Glutamatergic neuron (in vitro differentiated cells): Measurements from ENCODE around the gene ADAP1. TPM values are rescaled to one million over a fixed set of nuclear protein-coding genes. Genes with fewer than 3 reads are reported as not detected.

Source experiments
- DNase-seq: peaks from one replicate; pipeline ENCODE4 v3.0.0; 2022
- H3K27ac Mint-ChIP-seq: one replicate; pipeline ENCODE4 v1.8.0; 2020; ENCODE audit warnings: mild to moderate bottlenecking, mixed read lengths, inconsistent platforms; ENCODE audit not compliant: unreplicated experiment
- H3K27me3 Mint-ChIP-seq: one replicate; pipeline ENCODE4 v1.8.0; 2020; ENCODE audit warnings: mild to moderate bottlenecking, moderate library complexity, mixed read lengths, inconsistent platforms; ENCODE audit not compliant: unreplicated experiment
- H3K36me3 Mint-ChIP-seq: one replicate; pipeline ENCODE4 v1.8.0; 2020; ENCODE audit warnings: mild to moderate bottlenecking, mixed read lengths, inconsistent platforms; ENCODE audit not compliant: unreplicated experiment
- H3K4me1 Mint-ChIP-seq: one replicate; pipeline ENCODE4 v1.8.0; 2020; ENCODE audit warnings: mild to moderate bottlenecking, low read depth, mixed read lengths, inconsistent platforms; ENCODE audit not compliant: unreplicated experiment
- H3K4me3 Mint-ChIP-seq: one replicate; pipeline ENCODE4 v1.8.0; 2020; ENCODE audit warnings: mild to moderate bottlenecking, mixed read lengths, inconsistent platforms; ENCODE audit not compliant: unreplicated experiment
- H3K9me3 Mint-ChIP-seq: one replicate; pipeline ENCODE4 v1.8.0; 2020; ENCODE audit warnings: mild to moderate bottlenecking, moderate library complexity, mixed read lengths, inconsistent platforms; ENCODE audit not compliant: unreplicated experiment
- total RNA-seq: library from RNA; stranded (reverse); fragmentation: NEBNext Ultra II Directional; extraction: Animal tissue kit (Norgen Biotek cat#: 25700); gene quantifications from one replicate; pipeline ENCODE4 v1.2.1, GENCODE V29; 2021; ENCODE audit not compliant: unreplicated experiment
- TF ChIP-seq, protein P1 (sequence below): fragments of 200-600 bp; sonication (generic); IDR thresholded peaks from one replicate; pipeline ENCODE4 v1.5.0; 2021; ENCODE audit not compliant: partially characterized antibody, unreplicated experiment

The ADAP1 gene
- total RNA-seq, 1 donor from 2014 or later = 61.1 TPM

DNA sequence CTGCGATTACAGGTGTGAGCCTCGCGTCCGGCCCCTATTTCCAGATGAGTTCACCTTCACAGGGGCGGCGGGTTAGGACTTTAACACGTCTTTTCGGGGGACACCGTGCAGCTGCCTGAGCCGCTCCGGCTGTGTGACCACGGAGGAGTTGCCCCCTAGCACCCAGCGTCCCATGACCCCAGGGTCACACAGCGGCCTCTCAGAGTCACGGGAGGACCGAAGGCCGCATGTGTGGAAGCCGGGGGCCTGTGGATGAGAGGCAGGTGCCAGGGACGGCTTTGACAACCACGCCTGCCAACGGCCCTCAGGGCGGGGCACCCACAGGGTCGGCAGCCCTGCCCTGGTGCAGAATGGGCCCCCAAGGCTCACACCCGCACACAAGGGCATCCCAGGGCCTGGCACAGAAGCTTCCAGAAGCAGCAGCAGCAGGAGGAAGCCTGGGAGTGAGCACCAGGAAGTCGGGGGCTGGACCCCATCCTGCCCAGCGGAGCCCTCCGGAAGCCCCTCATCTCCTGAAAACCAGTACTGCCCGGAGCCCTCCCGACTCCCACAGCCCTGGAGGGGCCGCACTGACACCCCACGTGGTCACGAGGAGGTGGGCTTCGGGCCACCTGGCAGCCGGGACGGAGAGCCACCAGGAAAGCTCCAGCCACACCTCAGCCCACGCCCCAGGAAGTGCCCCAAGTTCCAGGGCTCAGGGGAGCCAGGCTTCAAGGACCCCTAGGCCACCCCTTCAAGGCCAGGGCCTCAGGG lies 32.7 kb downstream of the ADAP1 start:
- Mint-ChIP-seq H3K27ac (no peak overlapping the region), H3K4me1 (no peaks in the 10 kb centered on the region), H3K4me3 (no peak overlapping the region), H3K9me3 (peaks cover 8% of the 10 kb centered on the region), H3K27me3 (peaks cover 5% of the 10 kb centered on the region), H3K36me3 (no peaks in the 10 kb centered on the region)
- DNase-seq = peak; percentile 10
- TF ChIP-seq, protein P1, sequence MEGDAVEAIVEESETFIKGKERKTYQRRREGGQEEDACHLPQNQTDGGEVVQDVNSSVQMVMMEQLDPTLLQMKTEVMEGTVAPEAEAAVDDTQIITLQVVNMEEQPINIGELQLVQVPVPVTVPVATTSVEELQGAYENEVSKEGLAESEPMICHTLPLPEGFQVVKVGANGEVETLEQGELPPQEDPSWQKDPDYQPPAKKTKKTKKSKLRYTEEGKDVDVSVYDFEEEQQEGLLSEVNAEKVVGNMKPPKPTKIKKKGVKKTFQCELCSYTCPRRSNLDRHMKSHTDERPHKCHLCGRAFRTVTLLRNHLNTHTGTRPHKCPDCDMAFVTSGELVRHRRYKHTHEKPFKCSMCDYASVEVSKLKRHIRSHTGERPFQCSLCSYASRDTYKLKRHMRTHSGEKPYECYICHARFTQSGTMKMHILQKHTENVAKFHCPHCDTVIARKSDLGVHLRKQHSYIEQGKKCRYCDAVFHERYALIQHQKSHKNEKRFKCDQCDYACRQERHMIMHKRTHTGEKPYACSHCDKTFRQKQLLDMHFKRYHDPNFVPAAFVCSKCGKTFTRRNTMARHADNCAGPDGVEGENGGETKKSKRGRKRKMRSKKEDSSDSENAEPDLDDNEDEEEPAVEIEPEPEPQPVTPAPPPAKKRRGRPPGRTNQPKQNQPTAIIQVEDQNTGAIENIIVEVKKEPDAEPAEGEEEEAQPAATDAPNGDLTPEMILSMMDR = no peak

DNA sequence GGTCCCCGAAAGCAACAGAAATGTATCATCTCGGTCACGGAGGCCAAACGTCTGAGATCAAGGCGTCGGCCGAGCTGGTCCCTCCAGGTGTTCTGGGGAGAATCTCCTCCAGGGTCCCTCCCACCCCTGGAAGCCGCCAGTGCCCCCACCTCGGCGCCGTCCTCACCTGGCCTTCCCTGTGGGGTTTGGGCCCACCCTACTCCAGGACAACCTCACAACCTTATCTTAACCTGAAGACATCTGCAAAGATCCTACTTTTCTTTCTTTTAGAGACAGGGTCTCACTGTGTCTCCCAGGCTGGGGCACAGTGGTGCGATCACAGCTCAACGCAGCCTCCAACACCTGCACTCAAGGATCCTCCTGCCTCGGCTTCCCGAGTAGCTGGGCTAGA lies 33.4 kb downstream of the ADAP1 start:
- no peak overlapping the region for H3K27ac Mint-ChIP-seq
- peak; percentile 1 for DNase-seq
- H3K4me1 Mint-ChIP-seq = peaks cover 2% of the 10 kb centered on the region
- H3K9me3 Mint-ChIP-seq = peaks cover 8% of the 10 kb centered on the region
- TF ChIP-seq, protein P1 = no peak
- H3K4me3 Mint-ChIP-seq = no peak overlapping the region
- H3K27me3 Mint-ChIP-seq = peaks cover 8% of the 10 kb centered on the region
- H3K36me3 Mint-ChIP-seq = no peaks in the 10 kb centered on the region

DNA sequence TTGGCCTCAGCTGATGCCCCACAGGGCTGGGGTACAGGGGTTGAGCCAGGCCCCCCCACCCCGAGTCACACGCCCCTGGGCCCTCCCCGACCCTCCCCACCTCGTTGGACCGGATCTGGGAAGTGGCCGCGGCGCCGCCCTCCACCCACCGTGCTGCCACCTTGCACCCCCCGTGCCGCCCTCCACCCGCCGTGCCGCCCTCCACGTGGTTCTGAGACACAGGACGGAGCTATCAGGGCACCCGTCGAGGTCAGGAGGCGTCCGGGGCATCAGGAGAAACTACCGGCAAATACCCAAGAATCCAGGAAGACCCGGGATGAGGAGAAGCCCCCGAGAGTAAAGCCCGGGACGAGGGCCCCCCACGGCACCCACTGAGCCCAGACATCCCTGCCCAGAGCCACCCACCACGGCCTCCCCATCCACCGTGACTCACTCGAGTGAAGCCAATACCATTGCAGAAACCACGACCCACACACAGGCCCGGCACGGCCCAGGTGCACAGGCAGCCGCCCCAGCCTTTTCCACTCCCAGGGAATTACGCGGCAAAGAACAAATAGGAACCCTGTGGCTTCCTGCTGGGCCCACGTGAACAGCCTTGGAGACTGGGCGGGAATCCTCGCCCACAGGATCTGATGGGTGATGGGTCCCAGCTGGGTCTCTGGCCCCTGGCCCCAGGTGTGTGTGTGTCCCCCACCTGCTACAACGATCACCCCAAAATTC lies 34.0 kb downstream of the ADAP1 start:
- TF ChIP-seq, protein P1 = no peak
- no peak overlapping the region for H3K27ac Mint-ChIP-seq

DNA sequence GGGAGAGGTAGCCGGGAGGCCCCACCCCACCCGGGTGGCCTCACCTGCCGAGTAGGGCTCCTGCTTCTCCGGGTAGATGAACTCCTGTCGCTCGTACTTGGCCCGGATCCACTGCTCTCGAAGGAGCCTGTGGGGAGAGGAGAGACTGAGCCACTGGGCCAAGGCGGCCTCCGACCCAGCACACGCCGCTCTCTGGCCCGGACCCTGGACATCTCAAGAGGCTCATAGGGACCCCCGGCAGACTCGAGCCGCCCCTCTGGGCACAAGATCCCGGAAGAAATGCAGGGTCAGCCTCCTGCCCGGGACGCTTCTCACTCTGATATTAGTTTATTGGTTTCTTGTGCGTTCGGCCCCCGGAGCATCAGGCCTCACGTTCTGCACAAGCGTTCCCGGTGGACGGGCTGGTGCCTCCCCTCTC lies 34.5 kb downstream of the ADAP1 start:
- TF ChIP-seq, protein P1 = no peak
- H3K4me1 Mint-ChIP-seq = peaks cover 10% of the 10 kb centered on the region
- no peaks in the 10 kb centered on the region for H3K36me3 Mint-ChIP-seq
- peak; percentile 15 for DNase-seq
- H3K9me3 Mint-ChIP-seq = peaks cover 8% of the 10 kb centered on the region
- H3K27me3 Mint-ChIP-seq = peaks cover 8% of the 10 kb centered on the region
- no peak overlapping the region for H3K27ac Mint-ChIP-seq
- no peak overlapping the region for H3K4me3 Mint-ChIP-seq

More for the DNA sequence above, 34.0 kb downstream of the ADAP1 start:
- Mint-ChIP-seq H3K36me3 (no peaks in the 10 kb centered on the region), H3K4me3 (no peak overlapping the region), H3K4me1 (peaks cover 8% of the 10 kb centered on the region), H3K27me3 (peaks cover 8% of the 10 kb centered on the region), H3K9me3 (peaks cover 8% of the 10 kb centered on the region)
- peak; percentile 10 for DNase-seq

DNA sequence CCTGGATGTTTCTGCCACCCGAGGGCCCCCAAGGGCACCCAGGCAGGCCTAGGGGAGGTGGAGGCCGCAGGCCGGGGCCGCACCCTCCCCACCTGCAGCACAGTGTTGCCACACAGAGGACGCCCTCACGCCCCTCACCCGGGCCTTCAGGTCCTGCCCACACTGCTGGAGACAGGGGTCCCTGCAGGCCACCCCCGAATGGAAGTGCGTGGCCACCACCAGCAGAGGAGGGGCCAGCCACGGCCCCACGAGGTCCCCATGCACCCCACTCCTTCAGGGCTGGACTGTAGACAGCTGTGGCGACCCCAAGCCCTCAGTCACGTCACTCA lies 35.4 kb downstream of the ADAP1 start:
- no peaks in the 10 kb centered on the region for H3K36me3 Mint-ChIP-seq
- TF ChIP-seq, protein P1 = no peak
- H3K27ac Mint-ChIP-seq = no peak overlapping the region
- no peak overlapping the region for H3K4me3 Mint-ChIP-seq
- peaks cover 8% of the 10 kb centered on the region for H3K9me3 Mint-ChIP-seq
- DNase-seq = peak; percentile 9
- peaks cover 8% of the 10 kb centered on the region for H3K27me3 Mint-ChIP-seq
- peaks cover 10% of the 10 kb centered on the region for H3K4me1 Mint-ChIP-seq
